ENCODE data around the gene DIAPH3. TPM values are rescaled to one million over a fixed set of nuclear protein-coding genes. Genes with fewer than 3 reads are reported as not detected.

DIAPH3 gene
- total RNA-seq, 4 donors from 2014 or later: 0.10 to 0.67 TPM; not detected in 2

DNA sequence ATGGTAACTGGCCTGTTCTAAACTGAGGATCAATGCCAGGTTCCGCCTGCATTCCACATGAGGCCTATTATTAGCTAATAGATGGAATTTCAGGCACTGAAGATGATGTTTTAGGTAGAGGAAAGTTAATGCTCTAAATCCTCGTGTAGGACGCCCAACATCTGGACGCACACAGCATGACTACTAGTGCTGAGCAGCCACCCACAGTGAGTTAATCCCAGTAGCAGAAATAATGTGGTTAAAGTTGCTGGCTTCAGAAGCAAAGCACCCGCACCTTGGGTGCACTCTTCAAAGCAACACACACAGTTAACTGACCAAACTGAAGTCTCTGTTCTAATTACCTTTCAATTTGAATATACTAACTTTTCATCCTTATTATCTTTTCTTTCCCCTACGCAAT lies 150.6 kb downstream of the DIAPH3 start:
- WGBS, 2 donors: 89 to 93% methylated on average over 6 of the region's 6 CpGs
- H3K27me3 ChIP-seq: no peaks in the 10 kb centered on the region
- H3K9me3 ChIP-seq: no peaks in the 10 kb centered on the region
- no peak for DNase-seq
- H3K4me3 ChIP-seq (replicated peaks in 1 of 3): no peak overlapping the region
- no peaks in the 10 kb centered on the region for H3K36me3 ChIP-seq
- intact Hi-C loops (cut with DNase I): no loop called here
- peaks cover 0 to 20% of the 10 kb centered on the region in 2 donors for H3K4me1 ChIP-seq
- TF ChIP-seq CTCF (IDR thresholded peaks at IDR 0.05): no peak
- TF ChIP-seq POLR2A (IDR thresholded peaks at IDR 0.05): no peak
- peak overlapping the region in 2 of 3 donors; percentile 52 to 54 for H3K27ac ChIP-seq

DNA sequence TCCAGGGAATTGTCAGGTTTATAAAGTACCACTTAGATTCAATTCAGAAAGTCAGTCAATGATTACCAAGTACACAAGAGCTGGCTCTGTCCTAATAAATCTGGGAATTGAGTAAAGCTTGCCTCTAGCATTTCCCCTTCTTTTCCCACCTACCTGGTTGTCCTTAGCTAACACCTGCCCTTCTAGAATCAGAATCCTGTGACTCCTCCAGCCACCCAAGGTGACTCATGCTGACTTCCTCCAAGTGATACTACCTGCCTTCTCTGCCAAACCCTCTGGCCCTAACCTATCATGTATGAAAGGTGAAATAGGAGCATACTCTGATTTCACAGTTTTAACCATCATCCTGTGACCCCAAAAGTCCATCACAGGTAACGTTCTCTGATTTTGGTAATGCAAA lies 151.2 kb downstream of the DIAPH3 start:
- intact Hi-C loops (cut with DNase I): no loop called here
- TF ChIP-seq CTCF (IDR thresholded peaks at IDR 0.05): no peak
- no peak for TF ChIP-seq POLR2A (IDR thresholded peaks at IDR 0.05)
- Histone ChIP-seq H3K4me1 (peaks cover 0 to 20% of the 10 kb centered on the region in 2 donors), H3K4me3 (replicated peaks in 1 of 3) (no peak overlapping the region), H3K27ac (peak overlapping the region in 2 of 3 donors; percentile 52 to 54), H3K27me3 (no peaks in the 10 kb centered on the region), H3K9me3 (no peaks in the 10 kb centered on the region), H3K36me3 (no peaks in the 10 kb centered on the region)
- WGBS, 2 donors: 84 to 90% methylated on average over 1 of the region's 1 CpG
- peak; percentile 35 to 55 for DNase-seq

DNA sequence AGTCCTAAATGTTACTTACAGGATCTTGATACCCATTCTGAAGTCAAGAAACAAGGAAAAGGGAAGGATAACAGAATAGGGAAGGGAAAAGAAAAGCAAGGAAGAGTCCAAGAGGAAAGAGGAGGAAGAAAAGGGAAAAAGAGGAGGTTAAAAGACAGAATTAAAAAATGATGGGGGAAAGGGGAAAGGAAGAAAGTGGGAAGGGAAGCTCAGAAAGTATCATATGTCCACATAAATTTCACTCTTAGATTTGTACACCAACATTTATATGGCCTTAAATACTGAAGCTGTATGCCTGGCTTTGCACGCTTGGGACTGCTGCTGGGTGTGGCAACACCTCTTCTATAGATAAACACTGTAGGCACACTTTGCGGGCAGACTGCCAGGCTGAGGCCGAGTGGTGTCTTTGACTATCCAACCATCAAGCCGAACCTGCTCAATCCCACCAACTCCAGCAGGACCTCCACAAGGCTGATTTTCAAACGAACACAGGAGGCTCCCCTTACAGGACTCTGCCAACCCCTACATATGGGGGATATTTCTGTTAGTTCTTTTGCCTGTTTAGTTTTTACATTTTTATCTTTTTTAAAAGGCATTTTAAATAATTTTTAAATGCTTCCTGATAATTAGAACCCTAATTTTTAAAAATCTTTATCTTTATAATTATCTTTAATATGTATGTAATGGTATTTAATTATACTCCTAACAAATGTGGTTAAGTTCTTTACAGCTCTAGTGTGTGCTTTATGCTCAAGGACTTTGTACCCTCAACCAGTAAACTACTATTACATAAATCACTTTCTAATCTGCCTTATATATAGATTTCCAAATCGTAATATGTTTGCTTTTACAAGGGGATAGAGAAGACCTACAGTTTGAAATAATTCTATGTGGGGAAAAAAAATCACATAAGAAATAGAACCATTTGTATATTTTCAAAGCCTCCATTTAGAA lies 154.2 kb downstream of the DIAPH3 start:
- Histone ChIP-seq H3K36me3 (no peaks in the 10 kb centered on the region), H3K27ac (no peak overlapping the region), H3K9me3 (no peaks in the 10 kb centered on the region), H3K4me3 (replicated peaks in 1 of 3) (no peak overlapping the region), H3K27me3 (no peaks in the 10 kb centered on the region), H3K4me1 (peaks cover 0 to 20% of the 10 kb centered on the region in 2 donors)
- whole genome bisulfite sequencing, 2 donors: 52 to 67% methylated on average over 6 of the region's 6 CpGs
- intact Hi-C loops (cut with DNase I): no loop called here
- DNase-seq: peak; percentile 30 to 44
- TF ChIP-seq POLR2A (IDR thresholded peaks at IDR 0.05) (no peak), CTCF (IDR thresholded peaks at IDR 0.05) (no peak)

GRCh38 chr13:60001889-60002288 lies 161.8 kb downstream of the DIAPH3 start:
- TF ChIP-seq POLR2A (IDR thresholded peaks at IDR 0.05): no peak
- no peak for TF ChIP-seq CTCF (IDR thresholded peaks at IDR 0.05)
- no peak for DNase-seq

GRCh38 chr13:60000976-60001375 lies 162.8 kb downstream of the DIAPH3 start:
- no peaks in the 10 kb centered on the region for H3K4me1 ChIP-seq
- H3K27me3 ChIP-seq: no peaks in the 10 kb centered on the region
- intact Hi-C loops (cut with DNase I): no loop called here
- no peak overlapping the region for H3K27ac ChIP-seq
- no peak for TF ChIP-seq CTCF (IDR thresholded peaks at IDR 0.05)
- no peak for TF ChIP-seq POLR2A (IDR thresholded peaks at IDR 0.05)
- DNase-seq: no peak
- H3K9me3 ChIP-seq: no peaks in the 10 kb centered on the region
- no peaks in the 10 kb centered on the region for H3K36me3 ChIP-seq
- no peak overlapping the region for H3K4me3 ChIP-seq (replicated peaks in 1 of 3)

More at GRCh38 chr13:60001889-60002288, 161.8 kb downstream of the DIAPH3 start:
- H3K9me3 ChIP-seq: no peaks in the 10 kb centered on the region
- no peak overlapping the region for H3K4me3 ChIP-seq (replicated peaks in 1 of 3)
- H3K27ac ChIP-seq: no peak overlapping the region
- no peaks in the 10 kb centered on the region for H3K36me3 ChIP-seq
- no peaks in the 10 kb centered on the region for H3K4me1 ChIP-seq
- WGBS, 2 donors: 90 to 100% methylated on average over 2 of the region's 2 CpGs
- no peaks in the 10 kb centered on the region for H3K27me3 ChIP-seq
- intact Hi-C loops (cut with DNase I): no loop called here
